Mesothelial cell of epicardium (in vitro differentiated cells): ENCODE data around the gene CDH4. TPM values are rescaled to one million over a fixed set of nuclear protein-coding genes. Genes with fewer than 3 reads are reported as not detected.
"Not testable (repeated sequence)": the region's sequence is repeated elsewhere in the genome, so short reads cannot be mapped to it uniquely, and the experiment has no call there.

Experiments used
- DNase-seq, 2 experiments: peaks; one replicate each; pipeline ENCODE4 v3.0.0; 2021; ENCODE audit warnings: low spot score in 2 of 2; ENCODE audit not compliant: unreplicated experiment in 2 of 2
- H3K27ac Mint-ChIP-seq: 2 replicates; pipeline ENCODE4 v1.8.0; 2021; ENCODE audit warnings: mixed read lengths
- H3K27me3 Mint-ChIP-seq: 2 replicates; pipeline ENCODE4 v1.8.0; 2021; ENCODE audit warnings: low read depth, mixed read lengths
- H3K36me3 Mint-ChIP-seq: 2 replicates; pipeline ENCODE4 v1.8.0; 2021; ENCODE audit warnings: mixed read lengths
- H3K4me1 Mint-ChIP-seq: 2 replicates; pipeline ENCODE4 v1.8.0; 2021; ENCODE audit warnings: mixed read lengths
- H3K4me3 Mint-ChIP-seq: 2 replicates; pipeline ENCODE4 v1.8.0; 2021; ENCODE audit warnings: mild to moderate bottlenecking, moderate library complexity, mixed read lengths
- H3K9me3 Mint-ChIP-seq: 2 replicates; pipeline ENCODE4 v1.8.0; 2021; ENCODE audit warnings: mixed read lengths
- CTCF ChIP-seq: fragments of 200-600 bp; sonication (generic); IDR thresholded peaks from one replicate; pipeline ENCODE4 v1.5.0; 2021; ENCODE audit warnings: antibody characterized with exemption; ENCODE audit not compliant: unreplicated experiment
- total RNA-seq: library from RNA; stranded (reverse); gene quantifications from 3 replicates; pipeline ENCODE4 v1.2.1, GENCODE V29; 2021

The CDH4 gene
- total RNA-seq, 1 donor from 2014 or later: 1.1 TPM

GRCh38 chr20:61942526-61942925 is 690.5 kb downstream of the CDH4 start:
- Mint-ChIP-seq H3K4me3 (no peak overlapping the region), H3K27ac (no peak overlapping the region), H3K27me3 (no peaks in the 10 kb centered on the region), H3K4me1 (no peaks in the 10 kb centered on the region), H3K36me3 (no peaks in the 10 kb centered on the region), H3K9me3 (no peaks in the 10 kb centered on the region)
- DNase-seq: no peak
- TF ChIP-seq CTCF: no peak

- not testable (repeated sequence) for H3K9me3 Mint-ChIP-seq
These were observed 692.9 kb downstream of the CDH4 start for GRCh38 chr20:61944967-61945366.

GRCh38 chr20:61945495-61945894 is 693.4 kb downstream of the CDH4 start:
- H3K27me3 Mint-ChIP-seq, H3K36me3 Mint-ChIP-seq, H3K4me1 Mint-ChIP-seq, DNase-seq, H3K4me3 Mint-ChIP-seq, H3K27ac Mint-ChIP-seq, H3K9me3 Mint-ChIP-seq: not testable (repeated sequence)

More at GRCh38 chr20:61944967-61945366, 692.9 kb downstream of the CDH4 start:
- not testable (repeated sequence) for H3K27me3 Mint-ChIP-seq, H3K4me3 Mint-ChIP-seq, DNase-seq, H3K27ac Mint-ChIP-seq, H3K4me1 Mint-ChIP-seq, H3K36me3 Mint-ChIP-seq

- DNase-seq, H3K27me3 Mint-ChIP-seq, H3K4me3 Mint-ChIP-seq, H3K4me1 Mint-ChIP-seq, H3K27ac Mint-ChIP-seq, H3K9me3 Mint-ChIP-seq, H3K36me3 Mint-ChIP-seq: not testable (repeated sequence)
These were observed 696.0 kb downstream of the CDH4 start for GRCh38 chr20:61948056-61948455.

GRCh38 chr20:61948586-61949362 is 696.7 kb downstream of the CDH4 start:
- H3K4me1 Mint-ChIP-seq: no peaks in the 10 kb centered on the region

GRCh38 chr20:61949363-61949713 is 697.3 kb downstream of the CDH4 start:
- Mint-ChIP-seq H3K4me1 (no peaks in the 10 kb centered on the region), H3K4me3 (no peak overlapping the region), H3K27ac (no peak overlapping the region), H3K9me3 (no peaks in the 10 kb centered on the region), H3K36me3 (no peaks in the 10 kb centered on the region), H3K27me3 (no peaks in the 10 kb centered on the region)
- DNase-seq: no peak
- TF ChIP-seq CTCF: no peak

More at GRCh38 chr20:61948586-61949362, 696.7 kb downstream of the CDH4 start:
- Mint-ChIP-seq H3K36me3 (no peaks in the 10 kb centered on the region), H3K27ac (no peak overlapping the region), H3K4me3 (no peak overlapping the region), H3K9me3 (no peaks in the 10 kb centered on the region), H3K27me3 (no peaks in the 10 kb centered on the region)
- no peak for DNase-seq
- no peak for TF ChIP-seq CTCF

GRCh38 chr20:61949714-61950640 is 697.9 kb downstream of the CDH4 start:
- H3K4me3 Mint-ChIP-seq: no peak overlapping the region
- H3K9me3 Mint-ChIP-seq: no peaks in the 10 kb centered on the region
- no peak for TF ChIP-seq CTCF
- DNase-seq: no peak
- H3K4me1 Mint-ChIP-seq: no peaks in the 10 kb centered on the region
- H3K27me3 Mint-ChIP-seq: peaks cover 4% of the 10 kb centered on the region
- H3K36me3 Mint-ChIP-seq: no peaks in the 10 kb centered on the region
- H3K27ac Mint-ChIP-seq: no peak overlapping the region
